Epithelial cell of esophagus (primary cell): ENCODE results near the gene SCAF4.

Experiments
- DNase-seq: peaks from one replicate; pipeline ENCODE4 v3.0.0; 2010; ENCODE audit warnings: low read depth
- H3K4me3 ChIP-seq: 2 replicates; pipeline ENCODE4 v1.5.1; 2011; ENCODE audit warnings: mild to moderate bottlenecking, low read length, control low read depth
- CTCF ChIP-seq: IDR thresholded peaks from 2 replicates; pipeline ENCODE4 v1.5.1; 2011; ENCODE audit warnings: low read depth, mild to moderate bottlenecking, low read length, control low read depth, inconsistent platforms; ENCODE audit not compliant: insufficient read depth; ENCODE audit errors: missing control alignments

Gene SCAF4

GRCh38 chr21:31720739-31721138 is 11.2 kb downstream of the SCAF4 start:
- no peak overlapping the region for H3K4me3 ChIP-seq
- no peak for DNase-seq
- TF ChIP-seq CTCF = no peak

- no peak for DNase-seq
- no peak overlapping the region for H3K4me3 ChIP-seq
- no peak for TF ChIP-seq CTCF
These were observed 11.6 kb downstream of the SCAF4 start for GRCh38 chr21:31720330-31720729.

GRCh38 chr21:31716106-31716505 is 15.8 kb downstream of the SCAF4 start:
- TF ChIP-seq CTCF = no peak
- DNase-seq = no peak

GRCh38 chr21:31714741-31715365 is 17.1 kb downstream of the SCAF4 start:
- TF ChIP-seq CTCF = no peak
- H3K4me3 ChIP-seq = no peak overlapping the region
- DNase-seq = no peak

More at GRCh38 chr21:31716106-31716505, 15.8 kb downstream of the SCAF4 start:
- no peak overlapping the region for H3K4me3 ChIP-seq

- no peak for TF ChIP-seq CTCF
- no peak overlapping the region for H3K4me3 ChIP-seq
- DNase-seq = no peak
These were observed 17.8 kb downstream of the SCAF4 start for GRCh38 chr21:31713973-31714740.

GRCh38 chr21:31713115-31713514 is 18.8 kb downstream of the SCAF4 start:
- DNase-seq = no peak
- no peak for TF ChIP-seq CTCF
- no peak overlapping the region for H3K4me3 ChIP-seq
